ENCODE results near the gene AIP. TPM values are rescaled to one million over a fixed set of nuclear protein-coding genes. Genes with fewer than 3 reads are reported as not detected.
"Not testable (repeated sequence)": the region's sequence is repeated elsewhere in the genome, so short reads cannot be mapped to it uniquely, and the experiment has no call there.

The AIP gene
- total RNA-seq, 1 donor from 2014 or later: 42.2 TPM

- no peak for DNase-seq
Observed at GRCh38 chr11:67449116-67449844, 33.5 kb upstream of the AIP start.

GRCh38 chr11:67450796-67451657 lies 31.8 kb upstream of the AIP start:
- no peak for DNase-seq

GRCh38 chr11:67451658-67451976 lies 31.2 kb upstream of the AIP start:
- no peak for DNase-seq

- no peak for DNase-seq
Observed at GRCh38 chr11:67452141-67452952, 30.5 kb upstream of the AIP start, which contains the start of gene GPR152. GPR152 (minus strand) TSS chr11:67452729; CDS start chr11:67452724, 5 bp downstream.

- DNase-seq: no peak
Observed at GRCh38 chr11:67453816-67454732, 28.8 kb upstream of the AIP start.

- no peak for DNase-seq
Observed at GRCh38 chr11:67455054-67455453, 27.8 kb upstream of the AIP start, which contains the start of gene CABP4. CABP4 (plus strand) TSS chr11:67455354; CDS start chr11:67455424, 70 bp downstream.

GRCh38 chr11:67456068-67456705 lies 26.6 kb upstream of the AIP start:
- DNase-seq: no peak

GRCh38 chr11:67457453-67457852 lies 25.4 kb upstream of the AIP start:
- DNase-seq: no peak

- no peak for DNase-seq
Observed at GRCh38 chr11:67458266-67458665, 24.6 kb upstream of the AIP start.

GRCh38 chr11:67463186-67463585 lies 19.6 kb upstream of the AIP start:
- DNase-seq: no peak

GRCh38 chr11:67463680-67464410 lies 19.0 kb upstream of the AIP start:
- DNase-seq: no peak

- DNase-seq: peak; percentile 87
Observed at GRCh38 chr11:67464411-67465188, 18.2 kb upstream of the AIP start.

- DNase-seq: no peak
Observed at GRCh38 chr11:67465189-67465510, 17.7 kb upstream of the AIP start.

GRCh38 chr11:67465530-67465929 lies 17.3 kb upstream of the AIP start:
- DNase-seq: not testable (repeated sequence)

GRCh38 chr11:67466367-67466766 lies 16.5 kb upstream of the AIP start:
- DNase-seq: no peak

GRCh38 chr11:67466962-67467771 lies 15.7 kb upstream of the AIP start:
- DNase-seq: no peak

- DNase-seq: peak; percentile 30
Observed at GRCh38 chr11:67468056-67468455, 14.8 kb upstream of the AIP start.

GRCh38 chr11:67468456-67468758 lies 14.4 kb upstream of the AIP start:
- no peak for DNase-seq
